GM12878 (cell line): ENCODE results near the gene FCRLB. TPM values are rescaled to one million over a fixed set of nuclear protein-coding genes. Genes with fewer than 3 reads are reported as not detected.

Experiments used
- ATAC-seq: fragments of 200-7000 bp; cut with Tn5 transposase; 3 replicates; pipeline ENCODE4 v1.9.1; 2020; ENCODE audit warnings: mild to moderate bottlenecking, moderate library complexity
- BruUV-seq: library from RNA; stranded (reverse); fragments of 400-500 nt; replicated peaks from 2 replicates; lab custom pipeline; 2021; lab: Mats Ljungman, UMichigan
- CTCF ChIA-PET: fragments of 300-600 bp; sonication (Branson Sonifier 250); formaldehyde crosslinking; extraction: SDS; loops from one replicate; lab custom pipeline; 2021; ENCODE audit warnings: inconsistent platforms; lab: Yijun Ruan, JAX
- POLR2A ChIA-PET: fragments of 350-600 bp; formaldehyde crosslinking; extraction: SDS; loops from one replicate; lab custom pipeline; 2021; ENCODE audit warnings: inconsistent platforms; lab: Charles Lee
- RAD21 ChIA-PET: fragments of 300-600 bp; sonication (Branson Sonifier 250); formaldehyde crosslinking; loops from one replicate; lab custom pipeline; 2023; ENCODE audit warnings: antibody characterized with exemption; ENCODE audit not compliant: unreplicated experiment; lab: Charles Lee
- SMC1A ChIA-PET: fragments of 300-600 bp; sonication (Branson Sonifier 250); formaldehyde crosslinking; loops from one replicate; lab custom pipeline; 2023; ENCODE audit not compliant: unreplicated experiment, uncharacterized antibody; lab: Charles Lee
- DNase-seq: peaks from one replicate; pipeline ENCODE4 v3.0.0-alpha.2; 2011; ENCODE audit warnings: low read depth, low spot score
- FAIRE-seq: peaks from 3 replicates; lab custom pipeline; 2011; peaks lifted over from hg19 to GRCh38; lab: Jason Lieb, UNC
- H2AFZ ChIP-seq: 2 replicates; pipeline ENCODE4 v1.6.0; 2011; ENCODE audit warnings: low read depth, low read length, control low read depth; ENCODE audit not compliant: control insufficient read depth
- H3K27ac ChIP-seq: 2 replicates; pipeline ENCODE4 v1.5.1; 2011; ENCODE audit warnings: control low read depth; ENCODE audit not compliant: control insufficient read depth, insufficient read depth
- H3K27me3 ChIP-seq, 2 experiments: replicated peaks in 1 of 2; 2 replicates each; pipeline versions ENCODE4 v1.6.0 to v1.6.1; 2011; ENCODE audit warnings: low read length in 1 of 2; ENCODE audit not compliant: control insufficient read depth in 2 of 2, insufficient read depth in 2 of 2
- H3K36me3 ChIP-seq, 2 experiments: 2 replicates each; pipeline ENCODE4 v1.5.1; 2011; ENCODE audit warnings: low read length in 1 of 2; ENCODE audit not compliant: control insufficient read depth in 2 of 2, insufficient read depth in 2 of 2
- H3K4me1 ChIP-seq: 2 replicates; pipeline ENCODE4 v1.6.1; 2011; ENCODE audit warnings: mild to moderate bottlenecking, low read length, moderate library complexity, mixed read lengths; ENCODE audit not compliant: control insufficient read depth, insufficient read depth
- H3K4me2 ChIP-seq: 2 replicates; pipeline ENCODE4 v1.6.0; 2011; ENCODE audit warnings: control low read depth; ENCODE audit not compliant: control insufficient read depth, insufficient read depth
- H3K4me3 ChIP-seq: fragments of 200-600 bp; sonication (generic); 2 replicates; pipeline ENCODE4 v1.5.1; 2016
- H3K79me2 ChIP-seq: 2 replicates; pipeline ENCODE4 v1.6.0; 2011; ENCODE audit warnings: low read length; ENCODE audit not compliant: control insufficient read depth, insufficient read depth
- H3K9ac ChIP-seq: 2 replicates; pipeline ENCODE4 v1.8.0; 2011; ENCODE audit warnings: low read length, control low read depth, mixed read lengths; ENCODE audit not compliant: control insufficient read depth, insufficient read depth
- H3K9me3 ChIP-seq: replicated peaks from 3 replicates; pipeline ENCODE4 v1.5.1; 2011; ENCODE audit warnings: mild to moderate bottlenecking, low read length; ENCODE audit not compliant: control insufficient read depth, insufficient read depth
- H4K20me1 ChIP-seq: 2 replicates; pipeline ENCODE4 v1.6.0; 2011; ENCODE audit not compliant: control insufficient read depth, insufficient read depth
- ESRRA ChIP-seq: IDR thresholded peaks from 2 replicates; pipeline ENCODE4 v1.6.1; 2012; ENCODE audit warnings: mild to moderate bottlenecking, low read length, improper control_type of control experiment
- HCFC1 ChIP-seq: fragments of 150-350 bp; IDR thresholded peaks from 2 replicates; pipeline ENCODE4 v1.6.1; 2014; ENCODE audit warnings: low read length
- MEF2B ChIP-seq: fragments of 450-650 bp; IDR thresholded peaks from 2 replicates; pipeline ENCODE4 v1.6.1; 2018; ENCODE audit warnings: mild to moderate bottlenecking, moderate library complexity; ENCODE audit not compliant: partially characterized antibody, poor library complexity, severe bottlenecking
- NFYA ChIP-seq: IDR thresholded peaks from 2 replicates; pipeline ENCODE4 v1.6.1; 2011; ENCODE audit warnings: low read depth, mild to moderate bottlenecking, low read length, improper control_type of control experiment, borderline replicate concordance
- NR2C1 ChIP-seq: fragments of 450-650 bp; IDR thresholded peaks from 2 replicates; pipeline ENCODE4 v1.6.1; 2017; ENCODE audit warnings: antibody characterized with exemption, mild to moderate bottlenecking, moderate library complexity
- RBBP5 ChIP-seq: fragments of 200-600 bp; sonication (generic); conservative IDR thresholded peaks from 2 replicates; pipeline ENCODE4 v1.6.1; 2016
- TCF3 ChIP-seq: IDR thresholded peaks from 2 replicates; pipeline ENCODE4 v1.6.1; 2012; ENCODE audit warnings: low read depth, mild to moderate bottlenecking, low read length, borderline replicate concordance; ENCODE audit not compliant: insufficient read depth
- ZNF622 ChIP-seq: fragments of 450-650 bp; IDR thresholded peaks from 2 replicates; pipeline ENCODE4 v1.6.1; 2017; ENCODE audit warnings: mild to moderate bottlenecking, inconsistent platforms
- WGBS: methylation state at CpG from one replicate; pipeline ENCODE4 v1.1.6; 2016; ENCODE audit warnings: low lambda C conversion rate; ENCODE audit not compliant: insufficient replicate concordance, insufficient coverage; ENCODE audit errors: missing lambda C conversion rate; 5-methylcytosine and 5-hydroxymethylcytosine counted together
- in situ Hi-C: fragments of 300-500 bp; cut with MboI; formaldehyde crosslinking; loops from 9 replicates; pipeline ENCODE4 v1.14.3; 2018; ENCODE audit warnings: mixed read lengths
- intact Hi-C: fragments of 100-400 bp; cut with micrococcal nuclease; formaldehyde crosslinking; loops from one replicate; pipeline ENCODE4 v1.14.2; 2022; ENCODE audit not compliant: unreplicated experiment
- polyA plus RNA-seq, 11 experiments: library from polyadenylated mRNA; depleted of rRNA in 4 of 11; unstranded in 6 of 11; stranded (reverse) in 5 of 11; fragments of >200 nt; fragmentation: Nextera tagmentation in 4 of 11; fragmentation: Illumina TruSeq in 1 of 11; extraction: Ambion mirVana in 4 of 11; extraction: Trizol in 1 of 11; gene quantifications; 1 replicate in 1 of 11; 2 replicates in 10 of 11; pipeline versions ENCODE4 v1.2.1 to v1.2.3, GENCODE V29; 2011 to 2016; ENCODE audit warnings: inconsistent platforms in 2 of 11, missing spikeins in 2 of 11, low read depth in 1 of 11
- total RNA-seq, 4 experiments: library from RNA; depleted of rRNA in 3 of 4; stranded (reverse); fragments of >200 nt in 3 of 4; fragmentation: Illumina TruSeq in 1 of 4; extraction: Trizol in 1 of 4; gene quantifications; 2 replicates each; pipeline versions ENCODE4 v1.2.1 to v1.2.3, GENCODE V29; 2013 to 2021
- TF ChIP-seq, protein P1 (sequence below): IDR thresholded peaks from 2 replicates; pipeline ENCODE4 v1.6.1; 2011; ENCODE audit warnings: low read depth, mild to moderate bottlenecking, low read length, moderate library complexity, borderline replicate concordance; ENCODE audit errors: extremely low read depth
- TF ChIP-seq, protein P2 (sequence below): IDR thresholded peaks from 2 replicates; pipeline ENCODE4 v1.6.1; 2012; ENCODE audit warnings: low read depth, low read length, improper control_type of control experiment

Gene FCRLB
- total and polyA plus RNA-seq, 10 of the 15 experiments (the other 5 are each of a cell fraction or from before 2014, with no cell fraction given), result 0.55 to 11.7 (median 5.6) TPM

DNA sequence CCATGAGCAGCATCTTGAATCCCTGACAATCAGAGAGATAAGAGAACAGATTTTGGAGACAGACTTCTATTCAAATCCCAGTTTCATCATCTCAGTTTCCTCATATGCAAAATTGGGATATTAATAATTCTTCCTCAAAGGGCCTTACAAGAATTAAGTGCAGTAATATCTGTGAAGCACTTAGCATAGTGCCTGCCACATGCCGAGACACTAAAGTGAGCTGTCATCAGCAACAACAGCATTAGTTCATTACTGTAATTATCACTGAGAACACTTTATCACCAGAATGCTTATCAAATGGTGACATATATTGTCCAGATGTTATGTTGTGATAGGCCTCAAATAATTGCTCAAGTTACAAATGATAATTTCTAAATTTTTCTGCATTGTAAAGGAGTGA is 922 bp upstream of the FCRLB start:
- Histone ChIP-seq H3K9me3 (no peaks in the 10 kb centered on the region), H3K4me3 (no peak overlapping the region), H4K20me1 (no peaks in the 10 kb centered on the region), H3K27me3 (no peaks in the 10 kb centered on the region), H3K4me1 (peaks cover 50% of the 10 kb centered on the region), H3K9ac (no peak overlapping the region), H3K4me2 (no peak overlapping the region)
- intact Hi-C loops (no loop called here), in situ Hi-C loops (no loop called here)
- 100% methylated on average over 1 of the region's 1 CpG for WGBS
- no peak for ATAC-seq
- no TSS peak for BruUV-seq
- FAIRE-seq, result no peak
- ChIA-PET SMC1A (interaction anchor here (1.0 to 1.3 kb wide), 4 partner anchors 9 to 97 kb away, joined by 3 to 4 read pairs (median 3); no protein-coding TSS in a partner anchor), RAD21 (no interaction called here)
- no peak for DNase-seq
- TF ChIP-seq, protein P1, sequence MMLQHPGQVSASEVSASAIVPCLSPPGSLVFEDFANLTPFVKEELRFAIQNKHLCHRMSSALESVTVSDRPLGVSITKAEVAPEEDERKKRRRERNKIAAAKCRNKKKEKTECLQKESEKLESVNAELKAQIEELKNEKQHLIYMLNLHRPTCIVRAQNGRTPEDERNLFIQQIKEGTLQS, result no peak
- TF ChIP-seq RBBP5 (no peak), ZNF622 (no peak), HCFC1 (no peak), MEF2B (no peak), ESRRA (no peak), TCF3 (no peak), NFYA (no peak), NR2C1 (no peak)
- TF ChIP-seq, protein P2, sequence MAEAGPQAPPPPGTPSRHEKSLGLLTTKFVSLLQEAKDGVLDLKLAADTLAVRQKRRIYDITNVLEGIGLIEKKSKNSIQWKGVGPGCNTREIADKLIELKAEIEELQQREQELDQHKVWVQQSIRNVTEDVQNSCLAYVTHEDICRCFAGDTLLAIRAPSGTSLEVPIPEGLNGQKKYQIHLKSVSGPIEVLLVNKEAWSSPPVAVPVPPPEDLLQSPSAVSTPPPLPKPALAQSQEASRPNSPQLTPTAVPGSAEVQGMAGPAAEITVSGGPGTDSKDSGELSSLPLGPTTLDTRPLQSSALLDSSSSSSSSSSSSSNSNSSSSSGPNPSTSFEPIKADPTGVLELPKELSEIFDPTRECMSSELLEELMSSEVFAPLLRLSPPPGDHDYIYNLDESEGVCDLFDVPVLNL, result no peak
- TF ChIP-seq, all 136 proteins: peak for 0
- Histone ChIP-seq H2AFZ (no peak overlapping the region), H3K27ac (no peak overlapping the region), H3K36me3 (no peaks in the 10 kb centered on the region), H3K79me2 (peaks cover 2% of the 10 kb centered on the region; the same call in 1 of the 2 replicates)
- CTCF ChIA-PET, result no interaction called here
- POLR2A ChIA-PET, result interaction anchor here (1.6 kb wide), 1 partner anchor 9 kb away, joined by 4 read pairs; no protein-coding TSS in a partner anchor
